Heart right ventricle (tissue), 16 donors: Measurements from ENCODE around the gene GOLT1A. TPM values are rescaled to one million over a fixed set of nuclear protein-coding genes. Genes with fewer than 3 reads are reported as not detected.

Experiments used
- ATAC-seq, 8 donors: fragments of 200-7000 bp; cut with Tn5 transposase; one replicate each; pipeline ENCODE4 v1.9.1; 2020; ENCODE audit warnings: mild to moderate bottlenecking in 8 of 8, moderate library complexity in 8 of 8, moderate number of reproducible peaks in 1 of 8
- DNase-seq, 2 donors: peaks; one replicate each; pipeline ENCODE4 v3.0.0-alpha.2; 2020
- H3K27ac ChIP-seq, 10 donors: fragments of 200-600 bp; sonication (generic) in 2 of 10; one replicate each; pipeline versions ENCODE4 v1.5.0 to v1.8.0; 2020 to 2022; ENCODE audit warnings: mild to moderate bottlenecking in 3 of 10
- H3K27me3 ChIP-seq, 7 donors: fragments of 200-600 bp; one replicate each; pipeline ENCODE4 v1.8.0; 2021 to 2022; ENCODE audit warnings: mild to moderate bottlenecking in 2 of 7
- H3K36me3 ChIP-seq, 9 donors: fragments of 200-600 bp; sonication (generic) in 1 of 9; one replicate each; pipeline versions ENCODE4 v1.5.0 to v1.8.0; 2020 to 2022; ENCODE audit warnings: mild to moderate bottlenecking in 2 of 9
- H3K4me1 ChIP-seq, 9 donors: fragments of 200-600 bp; sonication (generic) in 1 of 9; one replicate each; pipeline versions ENCODE4 v1.5.0 to v1.8.0; 2020 to 2022; ENCODE audit warnings: mild to moderate bottlenecking in 4 of 9
- H3K4me3 ChIP-seq, 10 donors: fragments of 200-600 bp; sonication (generic) in 2 of 10; one replicate each; pipeline versions ENCODE4 v1.5.0 to v1.8.0; 2020 to 2022; ENCODE audit warnings: mild to moderate bottlenecking in 7 of 10, moderate library complexity in 2 of 10
- H3K9me3 ChIP-seq, 11 donors: fragments of 200-600 bp in 10 of 11; sonication (generic) in 2 of 11; one replicate each; pipeline versions ENCODE4 v1.5.0 to v1.8.0; 2013 to 2022; ENCODE audit warnings: mild to moderate bottlenecking in 2 of 11, control low read depth in 1 of 11, moderate library complexity in 1 of 11
- CTCF ChIP-seq, 9 donors: fragments of 200-600 bp; sonication (generic) in 2 of 9; IDR thresholded peaks; one replicate each; pipeline versions ENCODE4 v1.5.0 to v1.8.0; 2021 to 2022; ENCODE audit warnings: antibody characterized with exemption in 9 of 9, mild to moderate bottlenecking in 5 of 9, moderate library complexity in 1 of 9
- WGBS, 2 donors: extraction: QIAGEN DNeasy Blood & Tissue Kit; methylation state at CpG; one replicate each; pipeline ENCODE4 v1.1.7; 2013; ENCODE audit warnings: inconsistent platforms in 1 of 2; 5-methylcytosine and 5-hydroxymethylcytosine counted together
- intact Hi-C, 10 donors: fragments of 100-400 bp; cut with DNase I; formaldehyde crosslinking; loops; one replicate each; pipeline versions ENCODE4 v1.11.1 to v1.14.2; 2022
- polyA plus RNA-seq, 2 donors: library from polyadenylated mRNA; stranded (reverse); fragments of 200-250 nt; gene quantifications; one replicate each; pipeline ENCODE4 v1.2.3, GENCODE V29; 2013
- total RNA-seq, 10 donors: library from RNA; stranded (reverse); fragmentation: NEBNext Ultra II Directional in 3 of 10; extraction: Animal tissue kit (Norgen Biotek cat#: 25700) in 3 of 10; gene quantifications; one replicate each; pipeline versions ENCODE4 v1.2.1 to v1.2.4, GENCODE V29; 2021 to 2023
- donor health status: Arrhythmogenic right ventricular cardiomyopathy.
- donor health status: ischemic (EF 13 %, LVEDD 7.1; RV severe dilation, severe dysfunction).
- donor health status: healthy with polysubstance abuse.
- donor health status: DM: no; HTN: yes; CAD: no.
- donor health status: DM: no; HTN: no; CAD: no.
- donor health status: ischemic (EF 25% LVEDD 6.9; RV normal size, moderate dysfunction).
- donor health status: ischemic (EF 25% LVEDD 5.7; RV mildly dilated, moderate dysfunction).
- donor health status: healthy.
- donor health status: DM: yes; HTN: yes; CAD: no.
- donor health status: Ischemic cardiomyopathy.
- donor health status: ischemic (EF 35%, LVEDD 5.7; RV mildly dilated, moderate dysfunction).
- donor health status: nonischemic (EF 11% LVEDD 7.7; RV severe dilation, severe dysfunction).
- donor health status: DM: yes; HTN: yes; CAD: no.
- donor health status: PGD.
- donor health status: ischemic (EF 29% LVEDD 5.4; RV normal size, mild dysfunction).
- donor health status: nonischemic (EF 23%, LVEDD 6.1; RV moderate dilation, normal function).

Gene GOLT1A
- total and polyA plus RNA-seq, 12 donors: 0.43 TPM; not detected in 11

DNA sequence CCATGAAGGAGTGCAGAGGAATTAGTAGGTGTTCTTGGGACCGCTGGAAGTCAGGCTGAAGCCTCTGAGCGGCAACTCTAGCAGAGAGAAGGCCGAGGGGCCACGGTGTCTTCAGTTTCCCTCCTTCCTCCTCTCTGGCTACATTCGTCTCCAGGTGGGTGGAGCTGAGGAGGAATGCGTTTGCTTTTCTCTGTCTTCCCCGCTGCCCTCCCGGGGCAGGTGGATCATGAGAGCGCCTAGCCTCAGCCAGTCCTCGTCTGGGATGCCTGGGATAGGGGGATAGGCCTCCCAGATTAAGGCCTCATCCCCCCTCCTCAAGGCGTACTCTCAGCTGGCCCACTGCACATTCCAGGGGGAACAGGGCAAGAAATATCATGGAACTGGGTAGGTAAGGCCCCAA, 7.5 kb upstream of the GOLT1A start:
- 87 to 91% methylated on average over 11 of the region's 11 CpGs for WGBS, 2 donors
- no peak for ATAC-seq
- peaks cover 0 to 39% (median 0%) of the 10 kb centered on the region in 9 donors for H3K36me3 ChIP-seq
- H3K4me3 ChIP-seq: no peak overlapping the region
- no peaks in the 10 kb centered on the region for H3K27me3 ChIP-seq
- peaks cover 0 to 11% (median 0%) of the 10 kb centered on the region in 9 donors for H3K4me1 ChIP-seq
- intact Hi-C loops: no loop called here
- TF ChIP-seq CTCF (IDR thresholded peaks at IDR 0.05): no peak
- no peaks in the 10 kb centered on the region for H3K9me3 ChIP-seq
- no peak overlapping the region for H3K27ac ChIP-seq
- no peak for DNase-seq

GRCh38 chr1:204219971-204220616, 6.3 kb upstream of the GOLT1A start:
- no peak for TF ChIP-seq CTCF (IDR thresholded peaks at IDR 0.05)
- Histone ChIP-seq H3K27me3 (no peaks in the 10 kb centered on the region), H3K4me1 (peaks cover 0 to 11% (median 0%) of the 10 kb centered on the region in 9 donors), H3K27ac (no peak overlapping the region), H3K36me3 (peaks cover 0 to 29% (median 0%) of the 10 kb centered on the region in 9 donors), H3K4me3 (no peak overlapping the region), H3K9me3 (no peaks in the 10 kb centered on the region)
- 84 to 86% methylated on average over 10 of the region's 10 CpGs for WGBS, 2 donors
- no peak for ATAC-seq
- intact Hi-C loops: loop anchor here in 2 of 10 donors (2.0 to 10.0 kb wide), 2 partner anchors 85 to 143 kb away; no protein-coding TSS in a partner anchor
- no peak for DNase-seq

GRCh38 chr1:204218552-204218951, 4.8 kb upstream of the GOLT1A start:
- Histone ChIP-seq H3K36me3 (peaks cover 0 to 24% (median 0%) of the 10 kb centered on the region in 9 donors), H3K9me3 (no peaks in the 10 kb centered on the region), H3K4me1 (peaks cover 0 to 22% (median 7%) of the 10 kb centered on the region in 9 donors), H3K27ac (no peak overlapping the region), H3K27me3 (peaks cover 0 to 6% (median 0%) of the 10 kb centered on the region in 7 donors), H3K4me3 (no peak overlapping the region)
- WGBS, 2 donors: 67 to 71% methylated on average over 2 of the region's 2 CpGs
- intact Hi-C loops: loop anchor here in 2 of 10 donors (2.0 to 10.0 kb wide), 2 partner anchors 86 to 144 kb away; no protein-coding TSS in a partner anchor
- DNase-seq: no peak
- ATAC-seq: no peak
- TF ChIP-seq CTCF (IDR thresholded peaks at IDR 0.05): no peak

GRCh38 chr1:204217648-204218000, 3.8 kb upstream of the GOLT1A start:
- Histone ChIP-seq H3K27ac (no peak overlapping the region), H3K4me1 (peaks cover 0 to 17% (median 7%) of the 10 kb centered on the region in 9 donors), H3K36me3 (peaks cover 0 to 19% (median 0%) of the 10 kb centered on the region in 9 donors), H3K9me3 (no peaks in the 10 kb centered on the region), H3K27me3 (peaks cover 0 to 11% (median 0%) of the 10 kb centered on the region in 7 donors), H3K4me3 (no peak overlapping the region)
- 53 to 65% methylated on average over 4 of the region's 4 CpGs for WGBS, 2 donors
- intact Hi-C loops: loop anchor here in 2 of 10 donors (2.0 to 10.0 kb wide), 2 partner anchors 87 to 145 kb away; no protein-coding TSS in a partner anchor
- TF ChIP-seq CTCF (IDR thresholded peaks at IDR 0.05): no peak
- no peak for ATAC-seq
- no peak for DNase-seq
